Activated T-helper 1 cell treated with anti-CD3 and anti-CD28 coated beads, Interleukin-2, amount 50 U/mL, for 16 hours (primary cell): Measurements from ENCODE around the gene ZDHHC17.
"Not testable (repeated sequence)": the region's sequence is repeated elsewhere in the genome, so short reads cannot be mapped to it uniquely, and the experiment has no call there.

Experiments used
- DNase-seq, 2 donors: peaks; one replicate each; pipeline ENCODE4 v3.0.0-alpha.2; 2020; ENCODE audit warnings: low read depth in 1 of 2, low spot score in 1 of 2

Gene ZDHHC17

DNA sequence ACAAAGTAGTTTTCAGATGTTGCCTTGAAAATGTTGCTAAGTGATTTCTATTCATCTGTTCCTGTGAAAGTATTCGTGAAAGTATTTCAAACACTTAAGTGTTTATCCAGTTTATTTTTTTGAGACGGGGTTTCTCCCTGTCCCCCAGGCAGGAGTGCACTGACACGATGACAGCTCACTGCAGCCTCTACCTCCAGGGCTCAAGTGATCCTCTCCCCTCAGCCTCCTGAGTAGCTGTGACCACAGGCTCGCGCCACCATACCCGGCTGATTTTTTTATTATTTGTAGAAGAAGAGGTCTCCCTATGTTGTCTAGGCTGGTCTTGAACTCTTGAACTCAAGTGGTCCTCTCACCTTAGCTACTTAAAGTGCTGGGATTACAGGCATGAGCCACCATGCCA is 1.7 kb downstream of the ZDHHC17 start:
- no peak for DNase-seq

DNA sequence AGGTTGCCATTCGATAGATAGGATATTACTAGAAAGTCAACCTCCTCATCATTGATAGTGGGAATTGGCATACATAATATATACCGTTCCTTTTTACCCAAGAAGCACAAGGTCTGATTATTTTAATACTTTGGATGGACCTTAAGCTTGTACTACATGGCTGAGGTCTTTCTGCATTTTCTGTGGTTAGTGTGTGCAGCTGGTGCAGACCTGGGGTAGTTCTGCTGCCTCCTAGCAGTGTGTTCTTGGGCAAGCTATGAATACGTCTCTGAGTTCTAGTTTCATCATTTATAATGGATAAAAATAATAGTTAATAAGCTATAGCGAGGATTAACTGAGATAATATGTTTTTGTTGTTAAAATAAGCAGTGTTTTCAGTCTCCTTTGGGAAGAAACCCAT is 2.2 kb downstream of the ZDHHC17 start:
- DNase-seq = no peak

- DNase-seq = no peak
Measured at GRCh38 chr12:76768576-76768975, 4.7 kb downstream of the ZDHHC17 start.

GRCh38 chr12:76777765-76778216 is 13.9 kb downstream of the ZDHHC17 start:
- no peak for DNase-seq

DNA sequence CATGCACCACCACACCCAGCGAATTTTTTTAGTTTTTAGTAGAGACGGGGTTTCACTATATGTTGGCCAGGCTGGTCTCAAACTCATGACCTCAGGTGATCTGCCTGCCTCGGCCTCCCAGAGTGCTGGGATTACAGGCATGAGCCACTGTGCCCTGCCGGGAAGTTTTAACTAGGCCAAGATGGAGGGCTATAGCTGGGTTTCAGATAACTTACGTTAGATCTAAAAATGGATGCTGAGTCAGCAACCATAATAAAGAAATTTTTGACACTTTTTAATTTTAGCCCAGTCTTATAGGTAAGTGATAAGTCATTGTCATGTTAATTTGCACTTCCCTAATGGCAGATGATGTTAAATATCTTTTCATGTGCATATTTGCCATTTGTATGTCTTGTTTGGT is 14.4 kb downstream of the ZDHHC17 start:
- DNase-seq = no peak

DNA sequence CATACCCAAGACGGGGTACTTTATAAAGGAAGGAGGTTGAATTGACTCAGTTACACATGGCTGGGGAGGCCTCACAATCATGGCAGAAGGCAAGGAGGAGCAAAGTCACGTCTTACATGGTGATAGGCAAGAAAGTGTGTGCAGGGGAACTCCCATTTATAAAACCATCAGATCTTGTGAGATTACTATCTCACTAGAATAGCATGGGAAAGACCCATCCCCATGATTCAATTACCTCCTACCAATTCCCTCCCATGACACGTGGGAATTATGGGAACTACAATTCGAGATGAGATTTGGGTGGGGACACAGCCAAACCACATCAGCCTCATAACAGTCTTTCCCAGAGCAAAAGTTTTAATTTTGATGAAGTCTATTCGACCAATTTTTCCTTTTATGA is 15.4 kb downstream of the ZDHHC17 start:
- DNase-seq = not testable (repeated sequence)

- DNase-seq = no peak
Measured at GRCh38 chr12:76781321-76781720, 17.4 kb downstream of the ZDHHC17 start.

DNA sequence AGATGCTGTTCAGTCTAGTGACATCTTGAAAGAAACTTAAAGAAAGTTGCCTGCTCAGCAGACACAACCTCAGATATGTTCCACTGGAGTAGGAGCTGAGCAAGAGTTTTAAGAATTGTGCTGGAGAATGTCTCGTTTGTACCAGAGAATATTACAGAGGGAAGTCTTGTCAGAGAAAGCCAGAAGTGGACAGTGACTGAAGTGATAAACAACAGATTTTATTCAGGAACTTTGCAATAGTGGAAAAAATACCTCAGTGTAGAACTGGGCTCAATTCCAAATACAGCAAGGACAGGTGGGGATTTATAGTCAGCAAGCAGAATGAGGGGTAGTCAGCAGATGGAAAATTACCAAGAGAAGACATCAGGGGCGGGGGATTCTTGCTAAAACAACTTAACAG is 18.6 kb downstream of the ZDHHC17 start:
- DNase-seq = no peak

DNA sequence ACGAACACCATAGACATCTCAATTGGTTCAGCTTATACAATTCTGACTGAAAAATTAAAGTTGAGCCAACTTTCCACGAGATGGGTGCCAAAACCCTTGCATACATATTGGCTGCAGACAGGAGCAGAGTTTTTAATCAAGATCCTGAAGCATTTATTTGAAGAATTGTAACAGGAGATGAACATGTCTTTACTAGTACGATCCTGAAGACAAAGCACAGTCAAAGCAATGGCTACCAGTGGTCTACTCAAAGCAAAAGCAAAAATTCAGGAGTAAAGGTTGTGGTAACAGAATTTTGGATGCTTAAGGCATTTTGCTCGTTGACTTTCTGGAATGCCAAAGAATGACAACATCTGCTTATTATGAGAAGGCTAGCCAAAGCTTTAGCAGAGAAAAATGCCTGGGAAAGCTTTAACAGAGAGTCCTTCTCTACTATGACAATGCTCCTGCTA is 20.7 kb downstream of the ZDHHC17 start:
- DNase-seq = no peak

GRCh38 chr12:76785407-76785806 is 21.5 kb downstream of the ZDHHC17 start:
- no peak for DNase-seq

- no peak for DNase-seq
Measured at GRCh38 chr12:76786986-76787385, 23.1 kb downstream of the ZDHHC17 start.

DNA sequence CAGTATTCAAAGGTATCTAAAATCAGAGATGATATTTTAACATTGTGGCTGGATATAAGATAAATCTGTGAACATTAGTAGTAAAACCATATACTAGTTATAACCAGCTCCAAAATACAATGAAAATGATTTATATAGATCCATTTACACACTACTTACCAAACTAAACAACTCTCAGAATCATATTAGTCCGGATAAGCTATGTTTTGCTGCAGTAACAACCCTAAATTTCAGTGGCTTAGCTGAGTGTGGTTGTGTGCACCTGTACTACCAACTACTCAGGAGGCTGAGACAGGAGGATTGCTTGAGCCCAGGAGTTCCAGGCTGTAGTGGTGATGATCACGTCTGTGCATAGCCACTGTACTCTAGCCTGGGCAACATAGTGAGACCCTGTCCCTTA is 23.8 kb downstream of the ZDHHC17 start:
- DNase-seq = no peak

DNA sequence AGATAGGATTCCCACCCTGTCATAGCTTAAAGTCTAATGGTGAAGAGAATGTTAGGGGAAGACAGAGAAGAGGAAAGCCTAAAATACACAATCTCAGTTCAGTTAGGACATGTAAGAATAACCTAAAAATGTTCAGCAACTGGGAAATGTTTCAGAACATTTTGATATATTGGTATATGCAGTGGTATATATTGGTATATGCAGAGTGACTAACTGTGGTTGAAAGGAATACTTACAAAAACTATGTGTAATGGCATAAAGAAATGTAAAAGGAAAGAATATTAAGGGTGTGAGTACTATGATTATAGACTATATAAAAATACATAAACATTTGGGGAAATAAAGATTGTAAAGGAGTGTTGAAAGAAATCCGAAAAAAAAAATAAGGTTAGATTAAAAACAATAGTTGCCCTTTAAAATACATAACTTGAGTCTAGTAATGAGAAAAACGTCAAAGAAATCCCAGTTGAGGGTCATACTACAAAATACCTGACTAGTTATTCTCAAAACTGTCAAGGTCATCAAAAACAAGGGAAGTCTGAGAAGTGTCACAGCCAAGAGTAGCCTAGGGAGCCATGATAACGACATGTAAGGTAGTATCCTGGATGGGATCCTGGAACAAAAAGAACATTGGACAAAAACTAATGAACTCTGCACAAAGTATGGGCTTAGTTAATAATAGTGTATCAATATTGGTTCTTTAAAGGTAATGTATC is 25.6 kb downstream of the ZDHHC17 start:
- DNase-seq = no peak

DNA sequence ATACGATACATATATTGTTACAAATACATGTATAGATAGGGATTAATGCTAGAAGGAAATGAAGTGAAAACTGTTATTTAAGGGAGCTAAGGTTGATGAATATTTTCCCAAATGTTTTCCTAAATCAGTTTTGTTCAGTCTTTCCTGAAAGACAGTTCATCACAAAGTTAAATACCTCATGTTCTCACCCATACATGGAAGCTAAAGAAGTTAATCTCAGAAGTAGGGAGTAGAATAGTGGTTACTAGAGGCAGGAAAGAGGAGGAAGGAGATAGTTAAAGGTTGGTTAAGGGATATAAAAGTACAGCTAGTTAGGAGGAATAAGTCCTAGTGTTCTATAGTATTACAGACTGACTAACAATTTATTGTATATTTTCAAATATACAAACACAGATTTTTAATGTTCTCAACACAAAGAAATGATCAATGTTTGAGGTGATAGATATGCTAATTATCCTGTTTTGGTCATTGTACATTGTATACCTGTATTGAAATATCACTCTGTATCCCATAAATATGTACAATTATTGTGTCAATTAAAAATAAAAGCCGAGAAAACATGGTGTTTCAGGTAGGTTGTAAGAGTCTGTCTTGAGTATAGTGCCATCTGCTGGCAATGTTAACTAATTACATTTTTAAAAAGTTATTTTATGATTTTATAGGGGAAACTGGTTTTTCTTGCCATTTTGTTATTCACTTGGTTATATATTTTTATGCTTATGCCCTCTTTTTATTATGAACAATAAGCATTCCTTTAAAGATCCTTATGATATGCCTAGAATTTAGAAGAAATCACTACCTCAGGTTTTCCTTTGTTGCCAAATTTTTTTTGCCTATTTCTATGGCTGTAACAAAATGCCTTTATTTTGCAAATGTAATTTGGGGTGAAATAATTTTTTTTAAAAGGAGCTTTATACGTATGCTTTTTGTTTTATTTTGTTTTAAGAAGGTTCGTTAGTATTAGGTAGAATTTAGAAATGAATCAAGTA is 26.9 kb downstream of the ZDHHC17 start:
- no peak for DNase-seq

- no peak for DNase-seq
Measured at GRCh38 chr12:76792828-76793227, 28.9 kb downstream of the ZDHHC17 start.

DNA sequence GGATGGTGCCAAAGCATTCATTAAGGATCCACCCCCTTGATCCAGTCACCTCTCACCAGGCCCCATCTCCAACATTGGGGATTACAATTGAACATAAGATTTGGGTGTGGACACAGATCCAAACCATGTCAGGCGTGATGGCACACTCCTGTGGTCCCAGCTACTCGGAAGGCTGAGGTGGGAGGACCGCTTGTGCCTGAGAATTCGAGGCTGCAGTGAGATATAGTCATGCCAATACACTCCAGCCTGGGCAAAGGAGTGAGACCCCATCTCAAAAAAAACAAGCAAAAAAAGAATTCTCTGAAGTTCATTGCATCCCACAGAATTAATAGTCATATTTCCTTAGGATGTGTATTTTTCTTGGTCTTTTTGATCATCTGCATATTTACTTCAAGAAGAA is 34.9 kb downstream of the ZDHHC17 start:
- DNase-seq = no peak

DNA sequence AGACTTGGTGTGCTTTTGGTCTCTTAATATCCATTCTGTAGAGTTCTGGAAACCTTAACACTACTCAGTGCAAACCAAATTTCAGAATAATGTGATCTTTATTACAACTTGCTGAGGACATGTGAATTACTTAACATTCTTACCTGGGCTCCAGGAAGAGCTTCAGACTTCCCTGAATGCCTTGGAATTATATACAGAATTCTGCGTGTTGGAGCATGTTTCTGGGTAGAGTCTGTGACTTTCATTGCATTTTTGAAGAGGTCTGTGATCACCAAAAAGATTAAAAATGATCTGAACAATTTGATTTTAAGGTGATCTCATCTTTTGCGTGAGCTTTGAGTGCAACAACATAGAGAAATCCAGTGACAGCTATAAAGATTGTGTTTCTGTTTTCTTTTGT is 35.4 kb downstream of the ZDHHC17 start:
- DNase-seq = no peak

DNA sequence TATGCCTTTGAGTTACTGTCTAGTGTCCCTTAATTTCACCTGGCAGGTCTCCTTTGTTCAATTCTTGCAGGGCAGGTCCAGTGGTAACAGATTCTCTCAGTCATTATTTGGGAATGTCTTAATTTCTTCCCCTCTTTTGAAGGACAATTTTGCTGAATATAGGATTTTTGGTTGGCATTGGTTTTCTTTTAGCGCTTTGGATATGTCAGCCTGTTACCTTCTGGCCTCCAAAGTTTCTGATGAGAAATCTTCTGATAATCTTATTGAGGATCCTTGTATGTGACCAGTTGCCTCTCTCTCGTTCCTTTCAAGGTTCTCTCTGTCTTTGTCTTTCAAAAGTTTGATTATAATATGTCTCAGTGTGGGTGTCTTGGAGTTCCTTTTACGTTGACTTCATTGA is 38.1 kb downstream of the ZDHHC17 start:
- no peak for DNase-seq

DNA sequence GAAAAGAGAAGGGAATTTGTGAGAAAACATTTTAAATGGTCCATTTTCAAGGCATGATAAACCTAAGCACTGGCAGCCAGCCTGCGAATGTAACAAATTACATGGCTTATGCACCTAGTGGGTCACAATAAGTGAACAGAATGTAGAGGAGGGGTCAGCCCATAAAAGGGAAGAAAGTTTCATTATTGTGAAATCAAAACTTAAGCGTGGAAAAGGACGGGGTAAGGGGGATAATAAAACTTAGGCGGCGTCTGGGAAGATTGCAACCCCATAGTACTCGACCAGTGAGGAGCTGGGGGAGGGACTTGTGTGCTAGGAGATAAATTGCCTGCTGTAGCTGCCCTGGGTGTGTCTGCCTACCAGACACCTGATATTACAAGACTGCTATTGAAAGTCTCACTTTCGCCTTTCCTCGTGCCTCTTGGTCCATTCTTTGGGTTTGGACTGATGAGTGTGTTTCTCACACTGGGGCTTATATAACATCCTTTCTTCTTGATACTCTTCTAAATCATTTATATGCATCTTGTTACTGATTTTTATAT is 40.6 kb downstream of the ZDHHC17 start:
- DNase-seq = no peak

- no peak for DNase-seq
Measured at GRCh38 chr12:76810671-76811419, 46.9 kb downstream of the ZDHHC17 start.

DNA sequence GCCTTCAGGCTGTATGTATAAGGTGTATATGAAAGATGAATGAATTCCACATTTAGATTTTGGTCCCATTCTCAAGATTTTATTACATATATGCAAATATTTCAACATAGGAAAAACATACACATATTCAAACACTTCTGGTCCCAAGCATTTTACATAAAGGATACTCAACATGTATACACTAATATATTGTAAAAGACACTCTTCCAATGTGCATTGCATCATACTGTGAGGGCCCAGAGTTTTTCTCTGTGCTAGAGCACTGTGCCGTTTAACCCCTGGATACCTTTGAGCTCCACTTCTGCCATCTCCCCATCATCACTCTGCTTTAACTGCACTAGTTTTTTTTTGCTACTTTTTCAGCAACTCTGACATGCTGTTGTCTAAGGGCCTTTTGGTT is 48.1 kb downstream of the ZDHHC17 start:
- DNase-seq = no peak
